HG03378 (cell line): Measurements from ENCODE around the gene RPS21.

Experiments
- ATAC-seq: cut with Tn5 transposase; IDR thresholded peaks from one replicate; pipeline ENCODE4 v1.9.1; 2021; ENCODE audit warnings: mild to moderate bottlenecking, moderate library complexity; ENCODE audit not compliant: unreplicated experiment

RPS21 gene

DNA sequence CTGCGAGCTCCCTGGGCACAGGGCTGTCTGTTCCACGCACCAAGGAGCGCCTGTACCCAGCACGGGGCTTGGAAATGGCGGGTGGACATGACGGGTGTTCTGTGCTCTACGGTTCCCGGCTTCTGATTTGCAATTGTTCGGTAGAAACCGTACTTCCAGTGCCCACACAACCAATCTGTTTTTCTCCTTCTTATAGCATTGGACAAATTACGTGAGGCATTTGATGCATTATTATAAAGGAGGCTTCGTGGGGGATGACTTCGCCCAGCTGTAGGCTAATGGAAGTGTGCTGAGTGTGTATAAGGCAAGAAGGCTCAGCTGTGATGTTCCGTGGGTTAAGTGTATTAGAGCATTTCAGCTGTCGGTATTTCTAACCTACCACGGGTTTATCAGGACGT is 9.8 kb upstream of the RPS21 start:
- no peak for ATAC-seq

DNA sequence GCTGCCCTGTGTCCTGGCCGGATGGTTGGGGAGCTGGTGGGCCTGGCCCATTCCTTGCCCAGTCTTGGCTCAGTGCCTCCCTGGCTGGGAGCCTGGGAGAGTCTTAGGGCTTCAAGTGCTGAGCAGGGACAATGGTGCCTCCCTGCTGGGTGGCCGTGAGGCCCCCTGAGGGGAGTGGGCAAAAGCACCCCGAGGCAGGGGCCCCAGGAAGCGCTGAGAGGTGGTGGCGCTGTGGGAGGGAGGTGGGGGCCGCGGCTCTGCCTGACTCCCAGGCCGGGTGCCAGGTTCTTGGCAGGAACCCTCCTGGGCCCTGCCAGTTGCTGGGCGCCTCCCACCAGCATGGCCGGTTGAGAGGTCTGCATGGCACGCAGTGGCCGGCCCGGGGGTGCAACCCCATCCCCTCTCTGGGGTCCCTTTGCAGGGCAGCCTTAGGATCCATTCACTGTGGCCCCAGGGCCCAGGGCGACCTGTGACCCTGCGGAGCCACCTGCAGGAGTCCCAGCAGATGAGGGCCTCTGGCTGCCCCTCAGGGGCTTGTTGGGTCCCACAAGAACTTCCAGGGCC is 9.2 kb upstream of the RPS21 start:
- no peak for ATAC-seq

GRCh38 chr20:62378215-62378614 is 8.7 kb upstream of the RPS21 start:
- ATAC-seq, result no peak

- no peak for ATAC-seq
Observed at GRCh38 chr20:62381202-62381797, 5.6 kb upstream of the RPS21 start.

DNA sequence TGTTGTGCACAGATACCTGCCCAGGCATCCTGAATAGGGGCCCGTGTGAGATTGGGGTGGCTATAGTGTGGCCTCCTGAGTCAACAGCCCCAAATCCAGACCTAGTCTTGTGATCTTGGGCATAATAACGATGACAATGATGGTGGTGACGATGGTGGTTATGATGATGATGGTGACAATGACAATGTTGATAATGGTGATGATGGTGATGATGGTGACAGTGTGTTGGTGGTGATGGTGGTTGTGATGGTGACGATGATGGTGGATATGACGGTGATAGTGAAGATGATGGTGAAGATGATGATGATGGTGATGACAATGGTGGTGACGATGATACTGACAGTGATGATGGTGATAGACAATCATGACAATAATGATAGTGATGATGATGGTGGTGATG is 5.1 kb upstream of the RPS21 start:
- ATAC-seq, result no peak

GRCh38 chr20:62382306-62383198 is 4.4 kb upstream of the RPS21 start:
- ATAC-seq, result no peak

DNA sequence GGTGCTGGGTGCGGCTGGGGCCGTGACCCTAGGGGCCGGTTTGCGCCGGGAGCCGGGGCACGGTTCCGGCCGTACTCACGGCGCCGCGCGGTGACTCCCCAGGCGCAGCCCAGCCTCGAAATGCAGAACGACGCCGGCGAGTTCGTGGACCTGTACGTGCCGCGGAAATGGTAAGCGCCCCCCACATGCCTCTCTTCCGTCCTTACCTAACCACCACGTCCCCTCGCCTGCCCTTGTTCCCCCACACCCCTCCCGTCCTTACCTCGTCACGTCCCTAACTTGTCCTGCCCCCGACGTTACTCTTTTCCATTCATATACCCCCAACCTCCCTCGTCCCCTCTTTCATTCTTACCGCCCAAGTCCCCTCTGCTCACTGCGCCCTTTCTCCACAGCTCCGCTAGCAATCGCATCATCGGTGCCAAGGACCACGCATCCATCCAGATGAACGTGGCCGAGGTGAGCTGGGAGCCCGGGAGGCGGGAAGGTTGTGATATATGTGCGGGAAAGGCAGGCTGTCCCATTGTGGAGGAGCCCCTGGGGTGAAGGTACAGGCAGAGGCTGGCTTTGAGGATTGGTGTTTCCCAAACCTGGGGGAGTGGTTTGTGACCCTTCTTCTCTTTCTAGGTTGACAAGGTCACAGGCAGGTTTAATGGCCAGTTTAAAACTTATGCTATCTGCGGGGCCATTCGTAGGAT is 463 bp downstream of the RPS21 start:
- ATAC-seq, result no peak

DNA sequence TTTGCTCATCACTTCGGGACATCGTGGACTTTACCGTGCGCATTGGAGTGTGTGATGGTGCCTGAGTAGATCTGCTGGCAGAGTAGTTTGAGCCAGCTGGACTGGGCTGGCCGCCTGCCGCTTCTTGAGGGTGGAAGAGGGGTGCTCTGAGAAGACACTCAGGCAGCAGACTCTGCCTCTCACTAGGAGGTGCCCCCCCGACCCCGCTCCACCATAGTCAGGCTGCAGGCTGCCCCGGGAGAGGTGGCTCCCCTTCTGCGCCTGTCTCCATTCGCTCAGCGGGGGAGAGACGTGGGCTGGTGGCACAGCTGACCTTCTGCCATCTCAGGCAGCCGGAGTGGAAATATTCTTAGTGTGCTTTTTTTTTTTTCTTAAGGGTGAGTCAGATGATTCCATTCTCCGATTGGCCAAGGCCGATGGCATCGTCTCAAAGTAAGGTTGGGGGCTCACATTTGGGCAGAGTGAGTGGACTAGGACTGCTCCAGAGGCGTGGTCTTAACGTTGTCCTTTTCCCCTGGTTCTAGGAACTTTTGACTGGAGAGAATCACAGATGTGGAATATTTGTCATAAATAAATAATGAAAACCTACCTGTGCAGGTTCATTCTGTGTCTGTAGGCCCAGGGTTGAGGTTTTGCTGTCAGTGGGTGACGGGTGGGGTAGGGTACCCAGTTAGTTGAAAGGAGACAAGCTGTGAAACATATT is 1.2 kb downstream of the RPS21 start:
- ATAC-seq, result no peak

DNA sequence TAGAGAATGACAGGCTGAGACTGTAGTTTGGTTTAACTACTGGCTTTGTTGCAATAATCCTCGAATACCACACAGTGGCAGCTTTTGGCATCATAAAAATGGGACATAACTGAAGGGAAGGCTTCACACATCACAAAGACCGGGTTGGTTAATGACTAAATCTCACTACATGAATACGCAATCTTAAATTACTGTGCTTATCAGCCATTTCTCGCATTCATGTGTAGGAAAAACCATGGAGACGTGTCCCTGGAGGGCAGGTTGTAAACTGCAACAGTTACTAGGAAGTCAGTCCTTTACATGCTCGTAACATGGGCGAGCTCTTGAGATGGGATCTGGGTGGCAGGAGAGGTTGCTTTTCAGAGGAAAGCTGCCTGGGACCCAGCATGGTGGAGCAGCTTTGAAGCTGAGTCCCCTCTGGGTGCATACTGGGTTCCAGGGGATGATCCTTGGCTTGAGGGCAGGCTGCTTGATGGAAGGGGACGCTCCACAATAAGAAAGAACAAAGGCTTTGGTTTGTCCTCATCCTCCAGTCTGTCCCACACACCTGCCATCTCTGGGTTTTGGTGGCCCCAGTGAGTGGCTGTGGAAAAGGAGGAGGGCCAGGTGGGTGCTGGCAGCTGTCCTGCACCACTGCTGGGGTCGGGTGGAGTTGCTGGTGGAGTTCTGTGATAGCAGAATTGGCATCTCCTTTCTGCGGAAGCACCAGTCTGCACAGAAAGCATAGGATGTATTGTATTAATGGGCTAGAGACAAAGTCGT is 2.1 kb downstream of the RPS21 start:
- ATAC-seq, result no peak

- ATAC-seq, result no peak
Observed at GRCh38 chr20:62389601-62390087, 2.7 kb downstream of the RPS21 start.

- ATAC-seq, result no peak
Observed at GRCh38 chr20:62390317-62391164, 3.6 kb downstream of the RPS21 start.

DNA sequence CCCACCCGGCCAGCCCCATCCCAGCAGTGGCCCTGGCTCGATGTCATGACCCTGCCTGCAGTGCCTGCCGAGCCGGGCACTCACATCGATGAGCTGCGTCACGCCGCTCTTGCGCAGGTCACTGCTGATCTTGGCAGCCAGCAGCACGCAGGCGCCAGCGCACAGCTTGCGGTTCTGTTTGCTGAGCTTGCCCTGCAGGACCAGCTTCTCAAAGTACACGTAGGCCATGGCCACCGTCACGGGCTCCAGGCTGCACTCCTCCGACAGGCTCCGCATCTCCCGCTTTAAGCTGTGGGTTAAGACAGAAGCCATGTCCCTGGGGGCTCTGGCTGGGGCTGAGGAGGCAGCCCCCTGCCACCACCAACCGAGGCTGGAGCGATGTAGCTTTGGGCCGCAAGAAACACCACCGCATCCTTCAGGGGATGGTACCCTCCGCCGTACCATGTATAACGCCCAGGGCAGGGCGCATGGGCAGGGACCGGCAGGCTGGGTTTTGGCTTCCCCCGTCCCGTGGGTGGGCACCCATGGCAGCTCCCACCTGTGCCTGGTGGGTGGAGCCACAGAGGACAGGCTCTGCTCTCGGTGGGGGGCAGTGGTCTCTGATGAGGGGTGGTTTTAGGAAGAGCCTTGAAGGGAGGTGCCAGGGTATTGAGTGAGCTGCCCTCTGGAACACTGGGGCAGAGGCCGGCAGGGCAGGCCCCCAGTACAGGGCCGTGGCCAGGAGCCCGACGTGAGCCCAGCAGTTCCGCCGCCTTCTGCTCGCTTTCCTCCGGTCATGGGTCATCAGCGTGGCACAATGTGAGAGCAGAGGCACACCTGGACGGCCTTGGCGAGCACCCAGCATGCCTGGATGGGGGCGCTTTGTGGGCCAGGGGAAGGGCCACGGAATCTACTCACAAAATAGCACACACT is 4.5 kb downstream of the RPS21 start:
- no peak for ATAC-seq

GRCh38 chr20:62392077-62392418 is 5.1 kb downstream of the RPS21 start:
- no peak for ATAC-seq

- no peak for ATAC-seq
Observed at GRCh38 chr20:62392621-62393334, 5.9 kb downstream of the RPS21 start.

GRCh38 chr20:62393335-62393665 is 6.4 kb downstream of the RPS21 start:
- no peak for ATAC-seq

DNA sequence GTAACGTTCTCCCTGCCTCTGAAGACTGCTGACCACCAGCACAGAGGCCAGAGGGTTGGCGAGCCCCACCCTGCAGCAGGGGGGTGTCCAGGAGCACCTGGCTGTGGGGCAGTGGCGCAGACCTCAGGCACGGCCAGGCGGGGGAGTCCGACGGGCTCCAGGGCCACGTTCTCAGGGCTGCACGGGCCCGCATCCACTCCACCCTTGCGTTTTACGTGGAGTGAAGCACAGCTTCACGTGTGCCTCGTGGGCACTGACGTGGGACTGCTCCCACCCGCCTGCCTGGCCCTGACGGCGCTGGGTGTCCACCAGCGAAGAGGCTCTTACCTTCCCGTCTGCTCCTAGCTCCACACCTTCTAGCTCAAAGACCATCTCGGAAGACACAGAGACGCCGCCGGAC is 6.9 kb downstream of the RPS21 start:
- ATAC-seq, result no peak
